HG03280 (cell line): ENCODE results near the gene RIPPLY2.
A peak's percentile ranks its signal among the peaks of the same experiment; 100 is the strongest.
"Not testable (repeated sequence)": the region's sequence is repeated elsewhere in the genome, so short reads cannot be mapped to it uniquely, and the experiment has no call there.

Experiments
- ATAC-seq: cut with Tn5 transposase; IDR thresholded peaks from one replicate; pipeline ENCODE4 v1.9.1; 2021; ENCODE audit warnings: mild to moderate bottlenecking, moderate library complexity; ENCODE audit not compliant: unreplicated experiment

Gene RIPPLY2

GRCh38 chr6:83853178-83854000, at the start of gene RIPPLY2:
TSS of gene RIPPLY2 (plus strand) at chr6:83853360. CDS start at chr6:83853417, 57 bp downstream.
- ATAC-seq, result no peak

DNA sequence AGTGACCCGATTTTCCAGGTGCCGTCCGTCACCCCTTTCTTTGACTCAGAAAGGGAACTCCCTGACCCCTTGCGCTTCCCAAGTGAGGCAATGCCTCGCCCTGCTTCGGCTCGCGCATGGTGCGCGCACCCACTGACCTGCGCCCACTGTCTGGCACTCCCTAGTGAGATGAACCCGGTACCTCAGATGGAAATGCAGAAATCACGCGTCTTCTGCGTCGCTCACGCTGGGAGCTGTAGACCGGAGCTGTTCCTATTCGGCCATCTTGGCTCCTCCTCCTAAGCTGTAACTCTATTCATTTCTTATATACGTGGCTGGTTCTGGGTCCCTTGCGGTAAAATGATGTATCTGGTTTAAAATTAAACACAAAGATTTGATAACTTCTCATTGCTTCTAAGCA, 49.7 kb upstream of the RIPPLY2 start:
- not testable (repeated sequence) for ATAC-seq

DNA sequence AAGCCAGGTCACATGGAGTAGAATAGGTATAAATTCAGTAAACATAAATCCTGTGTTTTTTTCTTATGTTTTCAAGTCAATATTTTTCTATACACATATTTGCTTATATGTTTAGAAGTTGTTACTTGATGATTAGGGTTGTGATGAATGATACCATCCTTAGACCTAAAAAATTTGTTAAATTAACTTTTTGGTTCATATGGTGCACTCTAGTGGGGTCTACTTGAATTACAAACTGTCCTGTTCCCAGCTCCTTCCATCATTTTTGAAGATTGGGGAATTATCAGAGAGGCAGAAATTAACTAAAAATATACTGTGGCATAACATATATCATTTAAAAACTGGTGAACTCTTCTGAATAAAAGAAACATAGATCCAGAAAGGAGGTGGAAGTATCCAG, 48.3 kb upstream of the RIPPLY2 start:
- no peak for ATAC-seq

- ATAC-seq, result no peak
Measured at GRCh38 chr6:83808005-83808404, 45.2 kb upstream of the RIPPLY2 start.

DNA sequence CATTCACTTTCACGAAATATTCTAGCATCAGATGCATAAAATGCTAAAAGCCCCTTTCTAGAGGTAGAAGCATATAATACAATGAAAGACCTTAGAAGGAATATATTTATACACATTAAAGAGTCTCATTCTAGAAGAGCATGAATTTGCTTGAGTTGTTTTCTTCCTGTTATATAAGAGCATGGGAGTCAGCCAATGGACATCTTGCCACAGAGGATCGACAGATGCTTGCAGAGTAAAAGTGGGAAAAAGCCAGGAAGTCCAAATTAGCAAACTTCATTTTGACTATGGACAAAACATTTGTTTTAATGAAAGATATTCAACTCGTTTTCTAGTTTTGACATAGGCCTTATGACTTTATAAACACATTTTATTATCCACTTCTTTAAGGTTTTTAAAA, 44.2 kb upstream of the RIPPLY2 start:
- no peak for ATAC-seq

DNA sequence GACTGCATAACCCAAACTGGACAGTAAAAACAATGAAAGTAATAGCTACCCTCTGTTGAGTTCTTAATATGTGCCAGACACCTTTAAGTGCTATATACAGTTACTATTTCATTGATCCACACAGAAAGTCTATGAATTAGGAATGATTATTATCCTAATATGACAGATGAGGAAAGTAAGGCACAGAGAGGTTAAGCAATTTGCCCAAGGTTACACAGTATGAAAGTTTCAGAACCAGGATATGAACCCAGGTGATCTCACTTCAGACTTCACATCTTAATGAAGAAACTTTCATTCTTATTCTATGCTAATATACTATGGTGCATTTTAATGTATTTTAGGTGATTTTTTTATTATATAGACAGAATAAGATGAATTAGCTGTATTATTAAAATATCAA, 40.6 kb upstream of the RIPPLY2 start:
- no peak for ATAC-seq

DNA sequence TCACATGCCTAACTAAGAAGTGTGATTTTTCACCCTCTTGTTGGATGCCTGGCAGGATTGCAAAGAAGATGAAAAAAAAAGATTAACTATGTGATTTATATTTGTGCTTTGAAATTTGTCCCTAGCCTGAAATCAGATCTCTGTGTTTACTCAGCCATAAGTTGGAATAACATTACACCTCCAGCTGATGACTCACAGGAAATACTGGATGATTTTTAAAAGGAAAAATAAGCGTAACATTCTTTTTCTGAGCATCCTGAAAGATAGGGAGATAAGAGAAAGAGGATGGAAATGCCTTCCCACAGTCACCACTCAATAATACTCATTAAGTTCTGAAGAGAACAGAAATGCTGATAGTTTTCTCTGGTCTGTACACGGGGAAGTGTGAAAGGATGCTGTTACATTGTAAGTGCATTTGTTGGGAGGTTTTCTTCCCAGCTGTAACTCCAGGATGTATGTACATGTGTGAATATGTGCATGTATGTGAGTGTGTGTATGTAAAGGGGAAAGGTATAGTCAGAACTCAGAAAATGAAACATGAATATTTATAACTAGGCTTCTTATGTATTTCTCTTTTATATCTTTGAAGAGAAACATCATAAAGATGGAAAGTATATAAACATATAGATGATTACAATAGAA, 37.4 kb upstream of the RIPPLY2 start:
- ATAC-seq, result no peak

DNA sequence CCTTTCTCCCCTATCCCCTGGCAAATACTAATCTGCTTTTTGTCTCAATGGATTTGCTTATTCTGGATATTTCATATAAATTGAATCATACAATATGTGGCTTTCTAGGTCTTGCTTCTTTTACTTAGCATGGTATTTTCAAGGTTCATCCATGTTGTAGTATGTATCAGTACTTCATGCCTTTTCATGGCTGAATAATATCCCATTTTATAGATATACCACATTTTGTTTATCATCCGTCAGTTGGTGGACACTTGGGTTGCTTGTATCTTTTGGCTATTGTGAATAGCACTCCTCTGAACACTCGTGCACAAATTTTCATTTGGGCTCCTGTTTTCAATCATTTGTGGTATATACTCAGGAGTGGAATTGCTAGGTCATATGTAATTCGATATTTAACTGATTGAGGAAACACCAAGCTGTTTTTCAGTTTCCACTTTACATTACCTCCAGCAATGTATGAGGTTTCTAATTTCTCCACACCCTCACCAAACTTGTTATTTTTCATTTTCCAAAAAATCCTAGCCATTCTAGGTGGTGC, 30.5 kb upstream of the RIPPLY2 start:
- no peak for ATAC-seq

GRCh38 chr6:83824388-83824801, 28.8 kb upstream of the RIPPLY2 start:
- no peak for ATAC-seq

- ATAC-seq, result no peak
Measured at GRCh38 chr6:83824831-83825230, 28.3 kb upstream of the RIPPLY2 start.

DNA sequence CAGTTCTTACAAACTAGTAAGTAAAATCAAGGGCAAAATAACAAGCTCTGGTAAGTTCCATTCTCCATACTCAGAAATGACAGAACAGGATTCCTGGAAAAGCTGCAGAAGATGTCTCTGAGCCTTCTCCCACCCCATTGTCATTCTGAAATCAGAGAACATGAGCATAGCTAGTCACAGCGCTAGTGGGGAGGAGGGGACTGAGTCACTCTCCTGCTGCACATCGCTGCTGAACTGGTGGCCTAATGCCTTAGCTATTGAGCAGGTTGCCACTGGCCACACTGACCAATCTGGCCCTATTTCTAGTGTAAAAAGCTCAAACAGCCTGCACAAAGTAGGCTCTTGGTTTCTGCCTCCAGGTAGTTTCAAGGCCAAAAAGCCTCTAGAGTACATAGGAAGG, 26.1 kb upstream of the RIPPLY2 start:
- ATAC-seq, result no peak

GRCh38 chr6:83838727-83839126, 14.4 kb upstream of the RIPPLY2 start:
- no peak for ATAC-seq

- no peak for ATAC-seq
Measured at GRCh38 chr6:83844170-83844569, 9.0 kb upstream of the RIPPLY2 start.

- no peak for ATAC-seq
Measured at GRCh38 chr6:83846291-83846690, 6.9 kb upstream of the RIPPLY2 start.

DNA sequence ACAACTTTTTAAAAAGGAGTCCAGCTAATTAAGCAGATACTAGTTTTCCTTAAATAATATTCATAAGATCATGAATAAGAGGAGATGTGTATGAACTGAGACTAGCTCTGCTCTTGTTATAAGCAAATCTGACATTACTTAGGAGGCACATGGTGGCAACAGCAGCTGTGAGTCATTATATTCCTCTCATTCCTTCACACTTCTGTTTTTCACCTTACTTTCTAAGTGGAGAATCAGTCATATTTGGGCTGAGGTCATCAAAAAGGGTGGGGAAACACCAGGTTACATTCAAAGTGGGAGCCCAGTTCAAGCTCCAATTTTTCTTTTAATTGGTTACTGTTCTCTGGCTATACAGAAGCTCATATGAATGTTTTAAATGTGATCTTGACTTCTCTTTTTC, 6.0 kb upstream of the RIPPLY2 start:
- peak; percentile 72 for ATAC-seq

GRCh38 chr6:83849127-83849526, 4.0 kb upstream of the RIPPLY2 start:
- ATAC-seq, result no peak

DNA sequence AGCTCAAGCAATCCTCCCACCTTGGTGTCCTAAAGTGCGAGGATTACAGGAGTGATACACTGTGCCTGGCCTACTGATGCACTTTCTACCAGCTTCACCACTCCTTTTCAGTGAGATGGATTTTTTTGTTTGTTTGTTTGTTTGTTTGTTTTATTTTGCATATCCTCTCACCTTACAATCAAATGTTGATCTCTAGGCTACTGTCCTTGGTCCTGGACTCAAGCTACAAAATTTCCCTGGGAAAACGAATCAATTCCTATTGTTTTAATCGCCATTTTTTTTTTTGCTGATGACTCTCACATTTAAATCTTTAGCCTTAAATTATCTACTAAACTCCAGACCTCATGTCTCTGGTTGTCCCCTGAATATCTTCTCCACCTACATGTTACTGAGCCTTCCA, 3.5 kb upstream of the RIPPLY2 start:
- no peak for ATAC-seq

DNA sequence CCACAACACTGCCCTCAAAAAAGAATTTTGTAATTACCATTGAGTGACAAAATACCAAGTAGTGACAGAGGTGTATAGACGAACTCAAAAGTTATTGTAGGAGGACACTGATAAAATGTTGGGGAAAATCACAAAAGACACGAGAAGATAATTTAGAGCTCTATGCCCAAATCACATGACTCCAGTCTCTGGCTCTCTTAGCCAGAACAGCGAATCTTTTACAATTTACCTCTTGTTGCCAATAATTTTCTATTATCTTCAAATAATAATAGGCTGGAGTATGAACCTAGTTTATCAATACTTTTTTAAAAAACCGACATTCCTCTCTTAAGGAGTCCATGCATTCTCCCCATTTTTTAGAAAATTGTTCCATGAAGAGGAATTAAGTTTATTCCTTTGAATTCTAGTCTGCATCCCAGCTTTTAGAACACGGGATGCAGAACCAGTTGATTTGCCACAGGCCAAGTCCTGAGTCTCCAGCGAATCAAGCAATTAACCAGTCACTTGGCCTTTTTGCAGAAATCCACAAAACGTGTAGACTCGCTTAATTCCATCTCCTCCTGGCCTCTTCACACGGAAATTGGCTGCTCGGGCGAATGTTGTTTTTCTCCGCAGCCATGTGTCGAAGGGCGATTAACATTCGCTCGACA, 507 bp upstream of the RIPPLY2 start:
- ATAC-seq, result no peak

- ATAC-seq, result no peak
Measured at GRCh38 chr6:83854001-83854501, 891 bp downstream of the RIPPLY2 start.

DNA sequence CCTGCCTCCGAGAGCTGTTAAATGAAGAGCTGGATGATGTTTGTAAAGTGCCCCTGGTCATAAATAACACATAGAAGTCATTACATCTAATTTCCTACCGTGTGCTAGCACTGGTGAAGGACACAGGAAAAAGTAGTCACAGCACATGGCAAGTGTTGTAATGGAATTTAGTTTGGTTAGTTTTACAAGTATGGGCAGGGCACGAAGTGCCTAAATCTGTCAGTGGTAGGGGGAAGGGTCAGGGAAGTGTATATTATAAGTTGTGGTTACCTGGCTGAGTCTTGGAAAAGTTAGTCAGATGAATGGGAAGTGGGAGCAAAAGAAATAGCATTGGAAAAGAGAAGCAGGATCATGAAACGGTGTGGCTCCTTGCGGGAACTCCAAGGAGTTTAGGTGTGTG, 1.6 kb downstream of the RIPPLY2 start:
- no peak for ATAC-seq
